ENCODE measurements around the gene MCRIP1.

GRCh38 chr17:81871387-81872230 is 38.5 kb upstream of the MCRIP1 start:
- TF ChIP-seq CTCF (IDR thresholded peaks at IDR 0.05) (peak in 3 of 5 experiments; percentile 5 to 53 (median 35)), POLR2A (IDR thresholded peaks at IDR 0.05) (peak; percentile 92), POLR2AphosphoS5 (IDR thresholded peaks at IDR 0.05) (peak; percentile 28 to 99 (median 98)), EP300 (IDR thresholded peaks at IDR 0.05; ENCODE audit: low read depth) (no peak)
